GM23338 (cell line): ENCODE data around the gene CPA3. TPM values are rescaled to one million over a fixed set of nuclear protein-coding genes. Genes with fewer than 3 reads are reported as not detected.

Experiments
- ATAC-seq: fragments of 200-7000 bp; cut with Tn5 transposase; 3 replicates; pipeline ENCODE4 v1.9.1; 2020
- DNase-seq: peaks from one replicate; pipeline ENCODE4 v3.0.0-alpha.2; 2015; ENCODE audit warnings: low spot score
- H2AFZ ChIP-seq: fragments of 200-600 bp; sonication (generic); 2 replicates; pipeline ENCODE4 v1.8.0; 2016; ENCODE audit warnings: antibody characterized with exemption, mild to moderate bottlenecking, moderate library complexity
- H3F3A ChIP-seq: fragments of 200-600 bp; sonication (generic); replicated peaks from 2 replicates; pipeline ENCODE4 v1.8.0; 2017; ENCODE audit warnings: antibody characterized with exemption, mixed run types, low read depth
- H3K27ac ChIP-seq: fragments of 200-600 bp; sonication (generic); 2 replicates; pipeline ENCODE4 v1.6.1; 2016; ENCODE audit warnings: low read depth
- H3K27me3 ChIP-seq: fragments of 200-600 bp; sonication (generic); 2 replicates; pipeline ENCODE4 v1.8.0; 2016; ENCODE audit warnings: mild to moderate bottlenecking, mixed run types, moderate library complexity; ENCODE audit not compliant: insufficient read depth
- H3K36me3 ChIP-seq: fragments of 200-600 bp; sonication (generic); 2 replicates; pipeline ENCODE4 v1.8.0; 2016; ENCODE audit warnings: mild to moderate bottlenecking; ENCODE audit not compliant: insufficient read depth
- H3K4me1 ChIP-seq: fragments of 200-600 bp; sonication (generic); 2 replicates; pipeline ENCODE4 v1.8.0; 2016; ENCODE audit warnings: mild to moderate bottlenecking, moderate library complexity; ENCODE audit not compliant: insufficient read depth
- H3K4me2 ChIP-seq: fragments of 200-600 bp; sonication (generic); 2 replicates; pipeline ENCODE4 v1.7.1; 2017; ENCODE audit warnings: mixed run types
- H3K4me3 ChIP-seq: fragments of 200-600 bp; sonication (generic); 2 replicates; pipeline ENCODE4 v1.6.1; 2016; ENCODE audit warnings: mixed run types
- H3K79me2 ChIP-seq: fragments of 200-600 bp; sonication (generic); replicated peaks from 2 replicates; pipeline ENCODE4 v1.8.0; 2017; ENCODE audit warnings: mild to moderate bottlenecking; ENCODE audit not compliant: insufficient read depth
- H3K9me2 ChIP-seq: fragments of 200-600 bp; sonication (generic); 2 replicates; pipeline ENCODE4 v1.8.0; 2017; ENCODE audit not compliant: insufficient read depth
- H4K20me1 ChIP-seq: fragments of 200-600 bp; sonication (generic); replicated peaks from 2 replicates; pipeline ENCODE4 v1.8.0; 2017; ENCODE audit warnings: mild to moderate bottlenecking; ENCODE audit not compliant: insufficient read depth
- H3K27ac Mint-ChIP-seq: 2 replicates; pipeline ENCODE4 v1.8.0; 2020; ENCODE audit warnings: inconsistent platforms, mild to moderate bottlenecking, moderate library complexity, mixed read lengths
- H3K27me3 Mint-ChIP-seq: 3 replicates; pipeline ENCODE4 v1.8.0; 2022; ENCODE audit warnings: low read depth, mild to moderate bottlenecking, moderate library complexity, mixed read lengths, inconsistent platforms; ENCODE audit not compliant: insufficient read depth, poor library complexity
- H3K36me3 Mint-ChIP-seq: 3 replicates; pipeline ENCODE4 v1.8.0; 2021; ENCODE audit warnings: low read depth, mild to moderate bottlenecking, inconsistent platforms, moderate library complexity, mixed read lengths
- H3K4me1 Mint-ChIP-seq: 3 replicates; pipeline ENCODE4 v1.8.0; 2020; ENCODE audit warnings: mild to moderate bottlenecking, inconsistent platforms, mixed read lengths
- H3K4me3 Mint-ChIP-seq: 3 replicates; pipeline ENCODE4 v1.8.0; 2021; ENCODE audit warnings: moderate library complexity, mild to moderate bottlenecking, inconsistent platforms, mixed read lengths
- H3K9me3 Mint-ChIP-seq: 3 replicates; pipeline ENCODE4 v1.8.0; 2020; ENCODE audit warnings: moderate library complexity, mild to moderate bottlenecking, inconsistent platforms, mixed read lengths
- CREB1 ChIP-seq: fragments of 250-450 bp; sonication (Bioruptor Pico); IDR thresholded peaks from 2 replicates; pipeline ENCODE4 v1.5.0; 2020; ENCODE audit warnings: low read depth, mild to moderate bottlenecking, moderate library complexity
- CTCF ChIP-seq, 2 experiments: fragments of 200-600 bp in 1 of 2; sonication (generic) in 1 of 2; conservative IDR thresholded peaks; 2 replicates each; pipeline versions ENCODE4 v1.5.1 to v1.6.1; 2016 to 2017; ENCODE audit warnings: antibody characterized with exemption in 2 of 2, low read depth in 2 of 2, mild to moderate bottlenecking in 2 of 2, moderate library complexity in 1 of 2
- ETS1 ChIP-seq: IDR thresholded peaks from 2 replicates; pipeline ENCODE4 v1.6.1; 2016; ENCODE audit warnings: antibody characterized with exemption
- EZH2 ChIP-seq: fragments of 200-600 bp; sonication (generic); IDR thresholded peaks from one replicate; pipeline ENCODE4 v1.8.0; 2017; ENCODE audit warnings: antibody characterized with exemption, mild to moderate bottlenecking, low read depth; ENCODE audit not compliant: unreplicated experiment
- EZH2phosphoT487 ChIP-seq: fragments of 200-600 bp; sonication (generic); IDR thresholded peaks from one replicate; pipeline ENCODE4 v1.8.1; 2018; ENCODE audit warnings: antibody characterized with exemption; ENCODE audit not compliant: unreplicated experiment
- JUNB ChIP-seq: IDR thresholded peaks from one replicate; pipeline ENCODE4 v1.6.1; 2016; ENCODE audit warnings: antibody characterized with exemption; ENCODE audit not compliant: unreplicated experiment
- NANOG ChIP-seq: IDR thresholded peaks from 2 replicates; pipeline ENCODE4 v1.6.1; 2016; ENCODE audit warnings: antibody characterized with exemption, borderline replicate concordance
- POLR2AphosphoS5 ChIP-seq: IDR thresholded peaks from 2 replicates; pipeline ENCODE4 v1.6.1; 2016; ENCODE audit warnings: antibody characterized with exemption, low read depth
- REST ChIP-seq: IDR thresholded peaks from one replicate; pipeline ENCODE4 v1.6.1; 2018; ENCODE audit warnings: antibody characterized with exemption; ENCODE audit not compliant: unreplicated experiment
- STAT1 ChIP-seq: IDR thresholded peaks from one replicate; pipeline ENCODE4 v1.6.1; 2016; ENCODE audit warnings: antibody characterized with exemption; ENCODE audit not compliant: unreplicated experiment
- ZNF114 ChIP-seq: fragments of 250-450 bp; sonication (Bioruptor Pico); IDR thresholded peaks from 2 replicates; pipeline ENCODE4 v1.5.0; 2020; ENCODE audit warnings: mild to moderate bottlenecking, moderate library complexity
- ZNF331 ChIP-seq: fragments of 250-450 bp; sonication (Bioruptor Pico); IDR thresholded peaks from 2 replicates; pipeline ENCODE4 v1.5.0; 2020; ENCODE audit warnings: low read depth, mild to moderate bottlenecking, moderate library complexity
- ZNF462 ChIP-seq: fragments of 250-450 bp; sonication (Bioruptor Pico); IDR thresholded peaks from 2 replicates; pipeline ENCODE4 v1.5.0; 2020; ENCODE audit warnings: mild to moderate bottlenecking, moderate library complexity
- polyA plus RNA-seq: library from polyadenylated mRNA; unstranded; fragments of >200 nt; fragmentation: Nextera tagmentation; extraction: Ambion mirVana; gene quantifications from 2 replicates; pipeline ENCODE4 v1.2.1, GENCODE V29; 2016
- total RNA-seq: library from RNA; depleted of rRNA; stranded (reverse); fragments of >200 nt; shearing (Covaris generic); gene quantifications from 2 replicates; pipeline ENCODE4 v1.2.3, GENCODE V29; 2014

Gene CPA3
- total and polyA plus RNA-seq, 2 experiments from 2014 or later, result not detected

- H3K27ac Mint-ChIP-seq, result no peak overlapping the region
Measured at GRCh38 chr3:148889828-148890227, 24.7 kb downstream of the CPA3 start.

More at GRCh38 chr3:148889828-148890227, 24.7 kb downstream of the CPA3 start:
- TF ChIP-seq EZH2phosphoT487 (no peak), CTCF (conservative IDR thresholded peaks at IDR 0.05; ENCODE audit: low read depth in 2 of 2) (no peak), ZNF331 (CRISPR knock-in tag) (no peak), JUNB (no peak), ETS1 (no peak), REST (no peak), EZH2 (no peak), NANOG (no peak), POLR2AphosphoS5 (no peak), STAT1 (no peak), CREB1 (CRISPR knock-in tag) (no peak), ZNF114 (CRISPR knock-in tag) (no peak), ZNF462 (no peak)
- ATAC-seq (no peak), DNase-seq (no peak)
- Mint-ChIP-seq H3K27me3 (no peaks in the 10 kb centered on the region), H3K36me3 (no peaks in the 10 kb centered on the region), H3K4me1 (no peaks in the 10 kb centered on the region), H3K4me3 (no peak overlapping the region), H3K9me3 (no peaks in the 10 kb centered on the region)
- H3K9me2 ChIP-seq, result no peaks in the 10 kb centered on the region
- H3K27ac ChIP-seq, result no peak overlapping the region
- no peaks in the 10 kb centered on the region for H3K36me3 ChIP-seq
- no peak overlapping the region for H3K4me2 ChIP-seq
- H3K4me3 ChIP-seq, result no peak overlapping the region
- H2AFZ ChIP-seq, result no peak overlapping the region
- H3F3A ChIP-seq, result no peaks in the 10 kb centered on the region
- no peaks in the 10 kb centered on the region for H3K4me1 ChIP-seq
- H3K27me3 ChIP-seq, result no peaks in the 10 kb centered on the region
- H4K20me1 ChIP-seq, result no peaks in the 10 kb centered on the region
- H3K79me2 ChIP-seq, result no peaks in the 10 kb centered on the region
